ENCODE results near the gene COL27A1. TPM values are rescaled to one million over a fixed set of nuclear protein-coding genes. Genes with fewer than 3 reads are reported as not detected.

COL27A1 gene
- polyA plus RNA-seq, 1 of the 3 experiments (the other 2 are of a cell fraction), result 8.7 TPM

- no peaks in the 10 kb centered on the region for H4K20me1 ChIP-seq (ENCODE audit: insufficient read depth)
- CTCF ChIA-PET, result interaction anchor here (0.6 to 17.8 kb wide), 10 partner anchors 9 to 562 kb away, joined by 3 to 269 read pairs (median 3); no protein-coding TSS in a partner anchor
- TF ChIP-seq IRF3 (IDR thresholded peaks at IDR 0.05; ENCODE audit: low read depth, low read length) (no peak), GATA2 (CRISPR knock-in tag; IDR thresholded peaks at IDR 0.05) (no peak), MAX (IDR thresholded peaks at IDR 0.05; ENCODE audit: low read depth) (no peak), EP300 (IDR thresholded peaks at IDR 0.05; ENCODE audit: borderline replicate concordance in 1 of 2, low read depth in 1 of 2, low read length in 1 of 2) (no peak), SIN3A (IDR thresholded peaks at IDR 0.05; ENCODE audit: borderline replicate concordance, low read depth, low read length) (no peak), SMC3 (IDR thresholded peaks at IDR 0.05; ENCODE audit: low read depth, low read length) (no peak), RCOR1 (IDR thresholded peaks at IDR 0.05; ENCODE audit: low read length) (no peak), YY1 (IDR thresholded peaks at IDR 0.05; ENCODE audit: low read depth) (no peak), REST (IDR thresholded peaks at IDR 0.05; ENCODE audit: low read depth, low read length) (no peak), MEF2A (IDR thresholded peaks at IDR 0.05; ENCODE audit: borderline replicate concordance, low read depth) (no peak), USF1 (IDR thresholded peaks at IDR 0.05; ENCODE audit: borderline replicate concordance, low read depth) (no peak), TEAD4 (IDR thresholded peaks at IDR 0.05; ENCODE audit: borderline replicate concordance, insufficient read depth) (no peak), POLR2AphosphoS5 (IDR thresholded peaks at IDR 0.05; ENCODE audit: low read depth, low read length) (no peak), ZBTB33 (IDR thresholded peaks at IDR 0.05; ENCODE audit: borderline replicate concordance, low read depth) (no peak), RAD21 (IDR thresholded peaks at IDR 0.05; ENCODE audit: low read length) (no peak), FOXM1 (IDR thresholded peaks at IDR 0.05; ENCODE audit: low read depth) (no peak), FOSL2 (IDR thresholded peaks at IDR 0.05; ENCODE audit: borderline replicate concordance, low read depth) (no peak), MXI1 (IDR thresholded peaks at IDR 0.05; ENCODE audit: low read depth, low read length) (no peak), ELF1 (IDR thresholded peaks at IDR 0.05) (no peak), FOXJ3 (CRISPR knock-in tag; IDR thresholded peaks at IDR 0.05) (no peak)
- H3K9me3 ChIP-seq, result peaks cover 7% of the 10 kb centered on the region; the same call in 1 of the 2 replicates
- H3K4me1 ChIP-seq (ENCODE audit: control insufficient read depth in 1 of 2, insufficient read depth in 2 of 2, low read depth in 1 of 2, low read length in 1 of 2), result no peaks in the 10 kb centered on the region
- H3K9ac ChIP-seq, result no peak overlapping the region
- H3K27ac ChIP-seq (ENCODE audit: low read depth in 2 of 2, low read length in 1 of 2), result no peak overlapping the region
- no peak for DNase-seq
- no peak overlapping the region for H3K4me3 ChIP-seq (ENCODE audit: low read depth in 2 of 2, low read length in 1 of 2)
- H3K27me3 ChIP-seq (ENCODE audit: insufficient read depth), result no peaks in the 10 kb centered on the region
- no peaks in the 10 kb centered on the region for H3K9me2 ChIP-seq
- H3F3A ChIP-seq (replicated peaks; ENCODE audit: insufficient read depth), result peaks cover 9% of the 10 kb centered on the region
- no peak overlapping the region for H3K4me2 ChIP-seq
- H3K36me3 ChIP-seq (replicated peaks in 1 of 2; ENCODE audit: control insufficient read depth in 1 of 2, insufficient read depth in 2 of 2, low read length in 1 of 2), result peaks cover 6 to 46% of the 10 kb centered on the region in 2 experiments
- no peaks in the 10 kb centered on the region for H3K79me2 ChIP-seq (ENCODE audit: insufficient read depth)
- POLR2A ChIA-PET, result no interaction called here
- no peak overlapping the region for H2AFZ ChIP-seq (ENCODE audit: low read depth)
- 97% methylated on average over 10 of the region's 15 CpGs for WGBS (ENCODE audit: low lambda C conversion rate)
Measured at GRCh38 chr9:114299286-114300152, 144.2 kb downstream of the COL27A1 start.
